Measurements from ENCODE around the gene TM9SF3.
"Not testable (repeated sequence)": the region's sequence is repeated elsewhere in the genome, so short reads cannot be mapped to it uniquely, and the experiment has no call there.

DNA sequence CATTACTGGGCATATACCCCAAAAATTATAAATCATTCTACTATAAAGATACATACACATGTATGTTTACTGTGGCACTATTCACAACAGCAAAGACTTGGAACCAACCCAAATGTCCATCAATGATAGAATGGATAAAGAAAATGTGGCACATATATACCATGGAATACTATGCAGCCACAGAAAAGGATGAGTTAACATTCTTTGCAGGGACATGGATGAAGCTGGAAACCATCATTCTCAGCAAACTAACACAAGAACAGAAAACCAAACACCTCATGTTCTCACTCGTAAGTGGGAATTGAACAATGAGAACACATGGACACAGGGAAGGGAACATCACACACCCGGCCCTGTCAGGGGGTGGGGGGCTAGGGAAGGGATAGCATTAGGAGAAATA is 12.2 kb downstream of the TM9SF3 start:
- TF ChIP-seq, protein P1, sequence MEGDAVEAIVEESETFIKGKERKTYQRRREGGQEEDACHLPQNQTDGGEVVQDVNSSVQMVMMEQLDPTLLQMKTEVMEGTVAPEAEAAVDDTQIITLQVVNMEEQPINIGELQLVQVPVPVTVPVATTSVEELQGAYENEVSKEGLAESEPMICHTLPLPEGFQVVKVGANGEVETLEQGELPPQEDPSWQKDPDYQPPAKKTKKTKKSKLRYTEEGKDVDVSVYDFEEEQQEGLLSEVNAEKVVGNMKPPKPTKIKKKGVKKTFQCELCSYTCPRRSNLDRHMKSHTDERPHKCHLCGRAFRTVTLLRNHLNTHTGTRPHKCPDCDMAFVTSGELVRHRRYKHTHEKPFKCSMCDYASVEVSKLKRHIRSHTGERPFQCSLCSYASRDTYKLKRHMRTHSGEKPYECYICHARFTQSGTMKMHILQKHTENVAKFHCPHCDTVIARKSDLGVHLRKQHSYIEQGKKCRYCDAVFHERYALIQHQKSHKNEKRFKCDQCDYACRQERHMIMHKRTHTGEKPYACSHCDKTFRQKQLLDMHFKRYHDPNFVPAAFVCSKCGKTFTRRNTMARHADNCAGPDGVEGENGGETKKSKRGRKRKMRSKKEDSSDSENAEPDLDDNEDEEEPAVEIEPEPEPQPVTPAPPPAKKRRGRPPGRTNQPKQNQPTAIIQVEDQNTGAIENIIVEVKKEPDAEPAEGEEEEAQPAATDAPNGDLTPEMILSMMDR (IDR thresholded peaks at IDR 0.05 in 2 of 3, conservative IDR thresholded peaks at IDR 0.05 in 1 of 3; ENCODE audit: control insufficient read depth in 2 of 3, extremely low read depth in 1 of 3, insufficient read depth in 1 of 3, low read depth in 3 of 3, low read length in 3 of 3), result not testable (repeated sequence)
- TF ChIP-seq, protein P2, sequence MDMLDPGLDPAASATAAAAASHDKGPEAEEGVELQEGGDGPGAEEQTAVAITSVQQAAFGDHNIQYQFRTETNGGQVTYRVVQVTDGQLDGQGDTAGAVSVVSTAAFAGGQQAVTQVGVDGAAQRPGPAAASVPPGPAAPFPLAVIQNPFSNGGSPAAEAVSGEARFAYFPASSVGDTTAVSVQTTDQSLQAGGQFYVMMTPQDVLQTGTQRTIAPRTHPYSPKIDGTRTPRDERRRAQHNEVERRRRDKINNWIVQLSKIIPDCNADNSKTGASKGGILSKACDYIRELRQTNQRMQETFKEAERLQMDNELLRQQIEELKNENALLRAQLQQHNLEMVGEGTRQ (IDR thresholded peaks at IDR 0.05; ENCODE audit: borderline replicate concordance, low read depth, low read length), result not testable (repeated sequence)
- TF ChIP-seq CHD2 (IDR thresholded peaks at IDR 0.05; ENCODE audit: borderline replicate concordance, low read depth, low read length); JUND (IDR thresholded peaks at IDR 0.05; ENCODE audit: low read depth, low read length); ZSCAN29 (IDR thresholded peaks at IDR 0.05); PKNOX1 (IDR thresholded peaks at IDR 0.05); POLR2A (IDR thresholded peaks at IDR 0.05; ENCODE audit: low read depth, low read length); ZBTB4 (CRISPR knock-in tag; IDR thresholded peaks at IDR 0.05); POLR2AphosphoS5 (IDR thresholded peaks at IDR 0.05; ENCODE audit: low read length); TCF7 (IDR thresholded peaks at IDR 0.05; ENCODE audit: borderline replicate concordance); SP1 (IDR thresholded peaks at IDR 0.05; ENCODE audit: low read depth, low read length); CBFB (IDR thresholded peaks at IDR 0.05; ENCODE audit: low read depth); MEF2A (IDR thresholded peaks at IDR 0.05; ENCODE audit: insufficient read depth, low read depth, low read length): not testable (repeated sequence)

All from GM12878 (cell line).